ENCODE measurements around the gene VIL1. TPM values are rescaled to one million over a fixed set of nuclear protein-coding genes. Genes with fewer than 3 reads are reported as not detected.

The VIL1 gene
- total RNA-seq, 1 experiment from 2014 or later, result 0.49 TPM

DNA sequence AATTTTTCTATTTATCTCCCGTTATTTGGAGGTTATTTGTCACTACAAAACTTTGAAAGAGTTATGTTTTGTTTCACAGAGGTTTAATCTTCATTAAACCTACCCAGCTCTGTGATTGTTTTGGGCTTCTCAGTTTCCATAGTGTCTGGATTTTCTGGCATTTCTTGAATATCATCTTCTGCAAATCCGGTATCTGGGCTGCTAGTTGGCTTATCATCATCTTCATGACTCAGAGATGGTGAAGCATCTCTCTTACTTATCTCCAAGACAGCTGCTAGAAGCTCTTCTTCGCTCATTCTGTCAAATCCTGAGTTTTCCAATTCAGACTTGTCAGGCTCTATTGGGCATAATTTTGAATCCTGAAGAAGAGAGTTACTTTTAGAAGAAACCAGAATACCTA is 55.6 kb downstream of the VIL1 start:
- ChIA-PET POLR2A (no interaction called here), CTCF (no interaction called here)
- intact Hi-C loops (cut with micrococcal nuclease), result no loop called here

More for the DNA sequence above, 55.6 kb downstream of the VIL1 start:
- Histone ChIP-seq H3K4me2 (ENCODE audit: low read length) (no peak overlapping the region), H2AFZ (ENCODE audit: low read depth, low read length, poor library complexity, severe bottlenecking) (no peak overlapping the region), H3K79me2 (ENCODE audit: insufficient read depth, low read length) (no peaks in the 10 kb centered on the region), H3K9me2 (ENCODE audit: insufficient read depth) (no peaks in the 10 kb centered on the region), H4K20me1 (ENCODE audit: insufficient read depth) (no peaks in the 10 kb centered on the region), H3K36me3 (ENCODE audit: control insufficient read depth in 1 of 2, insufficient read depth in 2 of 2, low read length in 2 of 2) (peaks cover 17 to 18% of the 10 kb centered on the region in 2 experiments; a peak in 3 of 4 replicates), H3K27ac (ENCODE audit: low read depth, low read length) (no peak overlapping the region), H3K4me1 (ENCODE audit: control insufficient read depth in 1 of 2, insufficient read depth in 2 of 2, low read length in 2 of 2) (no peaks in the 10 kb centered on the region), H3K9ac (ENCODE audit: low read length) (no peak overlapping the region), H3K27me3 (ENCODE audit: insufficient read depth, low read length) (no peaks in the 10 kb centered on the region), H3K9me3 (ENCODE audit: control insufficient read depth in 1 of 2, insufficient read depth in 1 of 2, low read depth in 1 of 2, low read length in 2 of 2) (no peaks in the 10 kb centered on the region), H3K4me3 (replicated peaks in 1 of 2; ENCODE audit: low read depth in 1 of 2, low read length in 2 of 2) (no peak overlapping the region)
- ATAC-seq (no peak), DNase-seq (ENCODE audit: low read depth, low spot score) (no peak)
- no TSS peak for BruUV-seq (replicated peaks)
- TF ChIP-seq SRF (IDR thresholded peaks at IDR 0.05; ENCODE audit: low read depth), result no peak
- TF ChIP-seq CEBPB (IDR thresholded peaks at IDR 0.05; ENCODE audit: low read depth), result no peak
- TF ChIP-seq ZFX (IDR thresholded peaks at IDR 0.05), result no peak
- no peak for TF ChIP-seq YY1 (IDR thresholded peaks at IDR 0.05; ENCODE audit: extremely low read depth, insufficient replicate concordance, low read depth, low read length)
- no peak for TF ChIP-seq RAD21 (IDR thresholded peaks at IDR 0.05; ENCODE audit: low read depth)
- no peak for TF ChIP-seq JUND (IDR thresholded peaks at IDR 0.05)
- no peak for TF ChIP-seq EZH2 (IDR thresholded peaks at IDR 0.05)
- TF ChIP-seq SIN3A (IDR thresholded peaks at IDR 0.05; ENCODE audit: low read depth), result no peak
- TF ChIP-seq POLR2A (IDR thresholded peaks at IDR 0.05; ENCODE audit: borderline replicate concordance, extremely low read depth, insufficient read depth, insufficient read length), result no peak
- no peak for TF ChIP-seq ZNF274 (IDR thresholded peaks at IDR 0.05; ENCODE audit: low read depth, low read length)
- TF ChIP-seq EZH2phosphoT487 (IDR thresholded peaks at IDR 0.05; ENCODE audit: borderline replicate concordance), result no peak
- no peak for TF ChIP-seq TCF7L2 (IDR thresholded peaks at IDR 0.05; ENCODE audit: borderline replicate concordance, extremely low read depth, insufficient read depth, insufficient read length)
- no peak for TF ChIP-seq ZBTB33 (IDR thresholded peaks at IDR 0.05; ENCODE audit: extremely low read depth, insufficient replicate concordance, low read length)
- TF ChIP-seq, protein P1, sequence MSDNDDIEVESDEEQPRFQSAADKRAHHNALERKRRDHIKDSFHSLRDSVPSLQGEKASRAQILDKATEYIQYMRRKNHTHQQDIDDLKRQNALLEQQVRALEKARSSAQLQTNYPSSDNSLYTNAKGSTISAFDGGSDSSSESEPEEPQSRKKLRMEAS (IDR thresholded peaks at IDR 0.05), result no peak
- no peak for TF ChIP-seq POLR2AphosphoS5 (IDR thresholded peaks at IDR 0.05; ENCODE audit: low read depth, low read length)
- no peak for TF ChIP-seq CBX3 (IDR thresholded peaks at IDR 0.05; ENCODE audit: low read depth)
- no peak for TF ChIP-seq SP1 (IDR thresholded peaks at IDR 0.05; ENCODE audit: low read depth)
- TF ChIP-seq, protein P2, sequence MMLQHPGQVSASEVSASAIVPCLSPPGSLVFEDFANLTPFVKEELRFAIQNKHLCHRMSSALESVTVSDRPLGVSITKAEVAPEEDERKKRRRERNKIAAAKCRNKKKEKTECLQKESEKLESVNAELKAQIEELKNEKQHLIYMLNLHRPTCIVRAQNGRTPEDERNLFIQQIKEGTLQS (IDR thresholded peaks at IDR 0.05), result no peak
- RAD21 ChIA-PET (ENCODE audit: low non-redundant PET in 1 of 2, low total read pairs in 2 of 2, uncharacterized antibody in 2 of 2, unreplicated experiment in 2 of 2), result no interaction called here
